ENCODE data around the gene KRT6A.

DNA sequence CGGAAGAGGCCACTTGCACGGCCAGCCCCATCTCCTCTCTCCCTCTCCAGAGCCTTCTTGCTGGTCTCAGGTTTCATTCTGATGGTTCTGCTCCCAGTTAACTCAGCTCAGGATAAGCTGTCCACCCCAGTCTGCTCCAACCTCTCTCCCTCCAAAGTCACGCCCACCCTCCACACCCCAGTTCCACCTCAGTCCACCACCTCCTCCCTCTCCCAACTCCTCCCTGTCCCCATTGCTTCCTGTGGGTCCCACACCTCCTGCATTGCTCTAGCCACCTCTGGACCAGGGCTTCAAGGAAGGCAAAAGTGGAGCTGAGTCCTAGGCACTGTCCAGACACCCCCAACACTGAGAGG lies 46.7 kb upstream of the KRT6A start:
- TF ChIP-seq GATA2 (IDR thresholded peaks at IDR 0.05; ENCODE audit: low read depth, low read length) (no peak), GATA3 (IDR thresholded peaks at IDR 0.05; ENCODE audit: low read depth, low read length) (no peak)
